Endothelial cell of umbilical vein (primary cell): ENCODE data around the gene EGLN1. TPM values are rescaled to one million over a fixed set of nuclear protein-coding genes. Genes with fewer than 3 reads are reported as not detected.

Source experiments
- BruUV-seq: library from RNA; stranded (reverse); fragments of 400-500 nt; replicated peaks from 2 replicates; lab custom pipeline; 2021; lab: Mats Ljungman, UMichigan
- CTCF ChIA-PET: fragments of 300-600, 350-600 bp; sonication (Branson Sonifier 250); formaldehyde crosslinking; loops from one replicate; lab custom pipeline; 2021; ENCODE audit warnings: antibody characterized with exemption, inconsistent platforms; lab: Charles Lee
- POLR2A ChIA-PET: fragments of 300-600, 350-600 bp; sonication (Branson Sonifier 250); formaldehyde crosslinking; loops from one replicate; lab custom pipeline; 2021; ENCODE audit warnings: antibody characterized with exemption, inconsistent platforms; lab: Charles Lee
- DNase-seq: peaks from one replicate; pipeline ENCODE4 v3.0.0-alpha.2; 2011; ENCODE audit warnings: low read depth, low spot score
- FAIRE-seq: peaks from 2 replicates; lab custom pipeline; 2011; peaks lifted over from hg19 to GRCh38; lab: Jason Lieb, UNC
- H2AFZ ChIP-seq: 2 replicates; pipeline ENCODE4 v1.6.0; 2012; ENCODE audit warnings: low read depth, low read length, control low read depth, inconsistent platforms
- H3K27ac ChIP-seq: 2 replicates; pipeline ENCODE4 v1.5.1; 2011; ENCODE audit warnings: low read depth, mild to moderate bottlenecking, control low read depth, low read length, moderate library complexity; ENCODE audit not compliant: insufficient read depth
- H3K27me3 ChIP-seq, 2 experiments: 2 replicates each; pipeline versions ENCODE4 v1.6.0 to v1.6.1; 2011; ENCODE audit warnings: low read length in 2 of 2, mixed read lengths in 1 of 2; ENCODE audit not compliant: control insufficient read depth in 2 of 2, insufficient read depth in 2 of 2
- H3K36me3 ChIP-seq, 2 experiments: 2 replicates in 1 of 2; 3 replicates in 1 of 2; pipeline ENCODE4 v1.5.1; 2011; ENCODE audit warnings: low read length in 2 of 2, mild to moderate bottlenecking in 1 of 2, moderate library complexity in 1 of 2; ENCODE audit not compliant: control insufficient read depth in 2 of 2, insufficient read depth in 2 of 2; ENCODE audit errors: extremely low read depth in 1 of 2
- H3K4me1 ChIP-seq: 3 replicates; pipeline ENCODE4 v1.5.1; 2011; ENCODE audit warnings: mild to moderate bottlenecking, low read length; ENCODE audit not compliant: control insufficient read depth, insufficient read depth; ENCODE audit errors: extremely low read depth
- H3K4me2 ChIP-seq: 2 replicates; pipeline ENCODE4 v1.6.1; 2011; ENCODE audit warnings: low read length, control low read depth, mixed read lengths; ENCODE audit not compliant: insufficient read depth
- H3K4me3 ChIP-seq, 3 experiments: fragments of 200-600 bp in 1 of 3; sonication (generic), shearing (Covaris generic) in 1 of 3; replicated peaks in 1 of 3; 2 replicates each; pipeline ENCODE4 v1.5.1; 2011 to 2016; ENCODE audit warnings: control low read depth in 3 of 3, low read length in 3 of 3, mild to moderate bottlenecking in 2 of 3, inconsistent platforms in 1 of 3, low read depth in 1 of 3, moderate library complexity in 1 of 3; ENCODE audit not compliant: insufficient read depth in 1 of 3
- H3K79me2 ChIP-seq: 2 replicates; pipeline ENCODE4 v1.6.0; 2012; ENCODE audit warnings: low read length, inconsistent platforms; ENCODE audit not compliant: control insufficient read depth, insufficient read depth
- H3K9ac ChIP-seq: replicated peaks from 2 replicates; pipeline ENCODE3; 2011; ENCODE audit warnings: low read length, control low read depth; ENCODE audit not compliant: insufficient read depth; ENCODE audit errors: extremely low read depth
- H3K9me1 ChIP-seq: replicated peaks from 3 replicates; pipeline ENCODE4 v1.6.0; 2011; ENCODE audit warnings: mild to moderate bottlenecking, low read length; ENCODE audit not compliant: control insufficient read depth, insufficient read depth; ENCODE audit errors: extremely low read depth
- H3K9me3 ChIP-seq: replicated peaks from 2 replicates; pipeline ENCODE4 v1.5.1; 2012; ENCODE audit warnings: low read length, inconsistent platforms; ENCODE audit not compliant: control insufficient read depth, insufficient read depth
- H4K20me1 ChIP-seq: replicated peaks from 2 replicates; pipeline ENCODE3; 2011; ENCODE audit warnings: mild to moderate bottlenecking, low read length; ENCODE audit not compliant: control insufficient read depth, insufficient read depth; ENCODE audit errors: extremely low read depth
- CTCF ChIP-seq, 2 donors: IDR thresholded peaks; 1 replicate in 1 of 2; 2 replicates in 1 of 2; pipeline ENCODE4 v1.5.1; 2011; ENCODE audit warnings: low read length in 2 of 2, mild to moderate bottlenecking in 2 of 2, moderate library complexity in 2 of 2, control low read depth in 1 of 2, inconsistent platforms in 1 of 2, low read depth in 1 of 2; ENCODE audit not compliant: insufficient read depth in 1 of 2; ENCODE audit errors: extremely low read depth in 1 of 2
- EZH2 ChIP-seq: IDR thresholded peaks from 2 replicates; pipeline ENCODE4 v1.6.1; 2012; ENCODE audit warnings: borderline replicate concordance, low read depth, mild to moderate bottlenecking, moderate library complexity, low read length, inconsistent platforms; ENCODE audit not compliant: severe bottlenecking
- FOS ChIP-seq: IDR thresholded peaks from 2 replicates; pipeline ENCODE4 v1.6.1; 2011; ENCODE audit warnings: mild to moderate bottlenecking, low read length, moderate library complexity, borderline replicate concordance; ENCODE audit not compliant: insufficient read depth
- GATA2 ChIP-seq: IDR thresholded peaks from 2 replicates; pipeline ENCODE4 v1.7.0; 2011; ENCODE audit warnings: low read depth, mild to moderate bottlenecking, moderate library complexity, mixed read lengths, low read length; ENCODE audit not compliant: insufficient read length, insufficient read depth
- JUN ChIP-seq: IDR thresholded peaks from 2 replicates; pipeline ENCODE4 v1.6.1; 2011; ENCODE audit warnings: borderline replicate concordance, low read depth; ENCODE audit not compliant: insufficient read length, insufficient read depth
- MYC ChIP-seq: IDR thresholded peaks from one replicate; pipeline ENCODE4 v1.6.1; 2011; ENCODE audit warnings: mild to moderate bottlenecking, low read depth, low read length
- POLR2A ChIP-seq: IDR thresholded peaks from 2 replicates; pipeline ENCODE4 v1.6.1; 2012; ENCODE audit warnings: low read depth, mild to moderate bottlenecking, control low read depth, low read length
- POLR2AphosphoS5 ChIP-seq: IDR thresholded peaks from 2 replicates; pipeline ENCODE4 v1.6.1; 2012; ENCODE audit warnings: low read depth, mild to moderate bottlenecking, control low read depth, low read length, moderate library complexity; ENCODE audit not compliant: insufficient read depth
- dilution Hi-C: fragments of 300-500 bp; cut with MboI; formaldehyde crosslinking; loops from one replicate; pipeline ENCODE4 v1.15.0; 2019; ENCODE audit warnings: low sequenced_read_pairs; ENCODE audit not compliant: extremely low pct_ligation_motif_present
- intact Hi-C: fragments of 100-400 bp; cut with micrococcal nuclease; formaldehyde crosslinking; loops from one replicate; pipeline ENCODE4 v1.10.0; 2022
- polyA plus RNA-seq, 4 experiments: library from polyadenylated mRNA; depleted of rRNA in 3 of 4; stranded (reverse) in 3 of 4; unstranded in 1 of 4; fragments of >200 nt; gene quantifications; 2 replicates each; pipeline versions ENCODE4 v1.2.1 to v1.2.3, GENCODE V29; 2011 to 2012; ENCODE audit warnings: missing spikeins in 1 of 4
- total RNA-seq: library from RNA; stranded (reverse); gene quantifications from 2 replicates; pipeline ENCODE4 v1.2.3, GENCODE V29; 2021
- TF ChIP-seq, protein P1 (sequence below): IDR thresholded peaks from 2 replicates; pipeline ENCODE4 v1.6.1; 2011; ENCODE audit not compliant: insufficient read depth, insufficient read length

The EGLN1 gene
- total and polyA plus RNA-seq, 2 donors (not counting 3 experiments of a cell fraction or from before 2014, with no cell fraction given): 13.7 to 38.1 TPM

DNA sequence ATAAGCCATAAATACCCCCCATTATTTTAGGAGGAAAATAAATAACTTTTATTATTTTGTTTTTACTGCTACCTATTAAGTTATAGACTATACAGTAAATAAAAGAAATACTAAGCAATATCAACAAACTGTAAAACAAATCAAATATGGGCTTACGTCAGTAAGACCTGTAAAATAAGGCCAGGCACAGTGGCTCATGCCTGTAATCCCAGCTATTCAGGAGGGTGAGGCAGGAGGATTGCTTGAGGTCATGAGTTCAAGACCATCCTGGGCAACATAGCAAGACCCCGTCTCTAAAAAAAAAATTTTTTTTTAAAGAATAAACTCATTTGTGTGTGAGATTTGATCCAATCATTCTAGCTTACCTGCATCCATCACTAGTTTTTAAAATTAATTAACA is 17.8 kb downstream of the EGLN1 start:
- H3K4me1 ChIP-seq: peaks cover 18% of the 10 kb centered on the region
- no peaks in the 10 kb centered on the region for H3K9me3 ChIP-seq
- H3K79me2 ChIP-seq: peaks cover 73% of the 10 kb centered on the region
- H3K9ac ChIP-seq: no peak overlapping the region
- H3K27me3 ChIP-seq: no peaks in the 10 kb centered on the region
- no peak overlapping the region for H2AFZ ChIP-seq
- FAIRE-seq (no peak), DNase-seq (no peak)
- H3K4me3 ChIP-seq: no peak overlapping the region
- POLR2A ChIA-PET: no interaction called here
- dilution Hi-C loops: no loop called here
- CTCF ChIA-PET: interaction anchor here (0.8 to 1.3 kb wide), 3 partner anchors 10 to 30 kb away, joined by 3 to 5 read pairs (median 3); no protein-coding TSS in a partner anchor
- intact Hi-C loops: no loop called here
- no peak for TF ChIP-seq POLR2A
- TF ChIP-seq POLR2AphosphoS5: no peak
- no peak for TF ChIP-seq GATA2
- no peak for TF ChIP-seq MYC
- TF ChIP-seq FOS: no peak
- no peak for TF ChIP-seq CTCF (IDR thresholded peaks at IDR 0.05; ENCODE audit: extremely low read depth in 1 of 2, insufficient read depth in 1 of 2, low read depth in 1 of 2, low read length in 2 of 2)
- TF ChIP-seq JUN: no peak
- no peak for TF ChIP-seq EZH2
- TF ChIP-seq, protein P1, sequence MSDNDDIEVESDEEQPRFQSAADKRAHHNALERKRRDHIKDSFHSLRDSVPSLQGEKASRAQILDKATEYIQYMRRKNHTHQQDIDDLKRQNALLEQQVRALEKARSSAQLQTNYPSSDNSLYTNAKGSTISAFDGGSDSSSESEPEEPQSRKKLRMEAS: no peak
- H4K20me1 ChIP-seq: peaks cover 3% of the 10 kb centered on the region
- no peaks in the 10 kb centered on the region for H3K9me1 ChIP-seq
- H3K27ac ChIP-seq: no peak overlapping the region
- H3K36me3 ChIP-seq: peaks cover 0 to 2% of the 10 kb centered on the region in 2 experiments
- no peak overlapping the region for H3K4me2 ChIP-seq
- no TSS peak for BruUV-seq
